B cell (primary cell): ENCODE results near the gene GRIP1. TPM values are rescaled to one million over a fixed set of nuclear protein-coding genes. Genes with fewer than 3 reads are reported as not detected.

Experiments used
- ATAC-seq: fragments of 200-7000 bp; cut with Tn5 transposase; one replicate; pipeline ENCODE4 v1.10.0; 2021; ENCODE audit warnings: low read depth, mild to moderate bottlenecking, moderate number of reproducible peaks, moderate library complexity
- CTCF ChIA-PET: fragments of 350-600 bp; sonication (Branson Sonifier 250); formaldehyde crosslinking; loops from one replicate; lab custom pipeline; 2021; ENCODE audit warnings: antibody characterized with exemption, inconsistent platforms; lab: Charles Lee
- POLR2A ChIA-PET: fragments of 350-600 bp; sonication (Branson Sonifier 250); formaldehyde crosslinking; loops from one replicate; lab custom pipeline; 2021; ENCODE audit warnings: antibody characterized with exemption; lab: Charles Lee
- DNase-seq: peaks from one replicate; pipeline ENCODE4 v3.0.0; 2013
- H2AFZ ChIP-seq: 2 replicates; pipeline ENCODE4 v1.6.1; 2012; ENCODE audit warnings: mild to moderate bottlenecking, low read depth, low read length; ENCODE audit not compliant: insufficient read depth, poor library complexity, severe bottlenecking
- H3K27ac ChIP-seq, 2 donors: 1 replicate in 1 of 2; 2 replicates in 1 of 2; pipeline ENCODE4 v1.5.1; 2012 to 2013; ENCODE audit warnings: low read length in 2 of 2, mild to moderate bottlenecking in 2 of 2, moderate library complexity in 1 of 2
- H3K27me3 ChIP-seq, 4 experiments: fragments of 200-600 bp in 1 of 4; sonication (generic) in 1 of 4; replicated peaks in 1 of 4; 1 replicate in 2 of 4; 2 replicates in 2 of 4; pipeline versions ENCODE4 v1.6.1 to v1.7.0; 2013 to 2016; ENCODE audit warnings: low read length in 3 of 4, mild to moderate bottlenecking in 2 of 4, mixed read lengths in 1 of 4, moderate library complexity in 1 of 4; ENCODE audit not compliant: insufficient read depth in 4 of 4, control insufficient read depth in 3 of 4; ENCODE audit errors: control extremely low read depth in 1 of 4
- H3K36me3 ChIP-seq, 2 experiments: replicated peaks in 1 of 2; 1 replicate in 1 of 2; 2 replicates in 1 of 2; pipeline versions ENCODE4 v1.6.1 to v1.7.1; 2013; ENCODE audit warnings: low read length in 1 of 2; ENCODE audit not compliant: insufficient read depth in 2 of 2, control insufficient read depth in 1 of 2; ENCODE audit errors: control extremely low read depth in 1 of 2, extremely low read depth in 1 of 2
- H3K4me1 ChIP-seq, 2 donors: fragments of 200-600 bp in 1 of 2; sonication (generic) in 1 of 2; 1 replicate in 1 of 2; 2 replicates in 1 of 2; pipeline versions ENCODE4 v1.5.1 to v1.6.1; 2013 to 2017; ENCODE audit warnings: low read length in 2 of 2; ENCODE audit not compliant: control insufficient read depth in 2 of 2, insufficient read depth in 2 of 2
- H3K4me2 ChIP-seq: replicated peaks from 2 replicates; pipeline ENCODE3; 2012; ENCODE audit warnings: mild to moderate bottlenecking, low read depth, low read length; ENCODE audit not compliant: poor library complexity, severe bottlenecking
- H3K4me3 ChIP-seq, 5 experiments: fragments of 200-600 bp in 1 of 5; sonication (generic) in 1 of 5; 1 replicate in 3 of 5; 2 replicates in 2 of 5; pipeline versions ENCODE4 v1.5.1 to v1.7.0; 2011 to 2016; ENCODE audit warnings: low read length in 4 of 5, mild to moderate bottlenecking in 4 of 5, low read depth in 2 of 5, control low read depth in 1 of 5, moderate library complexity in 1 of 5; ENCODE audit not compliant: insufficient read depth in 1 of 5; ENCODE audit errors: control extremely low read depth in 1 of 5, extremely low read depth in 1 of 5
- H3K79me2 ChIP-seq: fragments of 200-600 bp; sonication (generic); one replicate; pipeline ENCODE4 v1.6.0; 2016; ENCODE audit warnings: low read length; ENCODE audit not compliant: control insufficient read depth, insufficient read depth
- H3K9ac ChIP-seq: fragments of 200-600 bp; sonication (generic); 2 replicates; pipeline ENCODE4 v1.6.1; 2017; ENCODE audit warnings: mild to moderate bottlenecking, low read length, moderate library complexity
- H3K9me3 ChIP-seq, 3 donors: one replicate each; pipeline versions ENCODE4 v1.6.1 to v1.7.1; 2013; ENCODE audit warnings: low read length in 2 of 3; ENCODE audit not compliant: control insufficient read depth in 2 of 3, insufficient read depth in 1 of 3; ENCODE audit errors: control extremely low read depth in 1 of 3
- H4K20me1 ChIP-seq: 2 replicates; pipeline ENCODE4 v1.6.0; 2012; ENCODE audit warnings: mild to moderate bottlenecking, low read length; ENCODE audit not compliant: insufficient read depth, control insufficient read depth, poor library complexity, severe bottlenecking
- H3K27ac Mint-ChIP-seq: one replicate; pipeline ENCODE4 v1.8.0; 2021; ENCODE audit warnings: mixed read lengths
- H3K27me3 Mint-ChIP-seq: one replicate; pipeline ENCODE4 v1.8.0; 2021; ENCODE audit warnings: mixed read lengths
- H3K4me1 Mint-ChIP-seq: one replicate; pipeline ENCODE4 v1.8.0; 2021; ENCODE audit warnings: mixed read lengths
- H3K4me3 Mint-ChIP-seq: one replicate; pipeline ENCODE4 v1.8.0; 2021; ENCODE audit warnings: mixed read lengths
- H3K9me3 Mint-ChIP-seq: one replicate; pipeline ENCODE4 v1.8.0; 2022; ENCODE audit warnings: mixed read lengths; ENCODE audit not compliant: insufficient read depth
- CTCF ChIP-seq: fragments of 200-600 bp; IDR thresholded peaks from one replicate; pipeline ENCODE4 v1.8.0; 2022; ENCODE audit warnings: antibody characterized with exemption, mild to moderate bottlenecking
- EZH2 ChIP-seq: IDR thresholded peaks from 2 replicates; pipeline ENCODE4 v1.6.1; 2012; ENCODE audit warnings: borderline replicate concordance, low read depth, mild to moderate bottlenecking, moderate library complexity, low read length; ENCODE audit not compliant: insufficient read depth, poor library complexity, severe bottlenecking
- WGBS: methylation state at CpG from one replicate; pipeline ENCODE4 v1.1.5; 2013; ENCODE audit warnings: missing lambda C conversion rate; ENCODE audit not compliant: insufficient coverage; 5-methylcytosine and 5-hydroxymethylcytosine counted together
- intact Hi-C: fragments of 100-400 bp; cut with micrococcal nuclease; formaldehyde crosslinking; loops from one replicate; pipeline ENCODE4 v1.10.0; 2022
- polyA plus RNA-seq: library from polyadenylated mRNA; depleted of rRNA; stranded (reverse); fragments of >200 nt; gene quantifications from 2 replicates; pipeline ENCODE4 v1.2.3, GENCODE V29; 2012
- total RNA-seq, 2 donors: library from RNA; stranded (reverse); fragments of 120-200 nt in 1 of 2; gene quantifications; 1 replicate in 1 of 2; 2 replicates in 1 of 2; pipeline versions ENCODE4 v1.2.3 to v1.2.4, GENCODE V29; 2013 to 2022

GRIP1 gene
- total and polyA plus RNA-seq, 2 donors (not counting 1 experiment from before 2014, with no cell fraction given), result 0.22 TPM; not detected in 1

- Mint-ChIP-seq H3K27ac (no peak overlapping the region), H3K9me3 (no peaks in the 10 kb centered on the region), H3K4me1 (no peaks in the 10 kb centered on the region), H3K4me3 (no peak overlapping the region), H3K27me3 (no peaks in the 10 kb centered on the region)
- TF ChIP-seq EZH2 (no peak), CTCF (no peak)
- intact Hi-C loops, result loop anchor here (5.0 kb wide), 1 partner anchor 361 kb away; no protein-coding TSS in a partner anchor
- Histone ChIP-seq H3K4me1 (no peaks in the 10 kb centered on the region), H3K4me3 (no peak overlapping the region), H3K4me2 (no peak overlapping the region), H3K79me2 (no peaks in the 10 kb centered on the region), H3K36me3 (peaks cover 0 to 3% of the 10 kb centered on the region in 2 experiments), H3K9ac (no peak overlapping the region), H4K20me1 (no peaks in the 10 kb centered on the region), H2AFZ (no peak overlapping the region), H3K27ac (no peak overlapping the region), H3K27me3 (no peaks in the 10 kb centered on the region), H3K9me3 (no peaks in the 10 kb centered on the region)
- no peak for ATAC-seq
- POLR2A ChIA-PET, result no interaction called here
- DNase-seq, result no peak
- WGBS, result 100% methylated on average over 1 of the region's 2 CpGs
- CTCF ChIA-PET, result interaction anchor here (3.5 to 6.8 kb wide), 2 partner anchors 344 to 358 kb away, joined by 13 to 109 read pairs; no protein-coding TSS in a partner anchor
Measured at GRCh38 chr12:66351301-66351700, 327.6 kb downstream of the GRIP1 start.

GRCh38 chr12:66345956-66346355, 332.9 kb downstream of the GRIP1 start:
- peaks cover 0 to 13% of the 10 kb centered on the region in 2 experiments for H3K36me3 ChIP-seq
- H3K4me3 Mint-ChIP-seq, result no peak overlapping the region

More at GRCh38 chr12:66345956-66346355, 332.9 kb downstream of the GRIP1 start:
- DNase-seq (no peak), ATAC-seq (no peak)
- Histone ChIP-seq H3K4me2 (no peak overlapping the region), H3K27ac (no peak overlapping the region), H4K20me1 (no peaks in the 10 kb centered on the region), H3K27me3 (no peaks in the 10 kb centered on the region), H3K4me1 (no peaks in the 10 kb centered on the region), H3K4me3 (no peak overlapping the region), H3K79me2 (no peaks in the 10 kb centered on the region), H3K9ac (no peak overlapping the region), H3K9me3 (peaks cover 0 to 12% (median 0%) of the 10 kb centered on the region in 3 donors), H2AFZ (no peak overlapping the region)
- H3K4me1 Mint-ChIP-seq, result no peaks in the 10 kb centered on the region
- H3K27ac Mint-ChIP-seq, result no peak overlapping the region
- 100% methylated on average over 1 of the region's 2 CpGs for WGBS
- H3K27me3 Mint-ChIP-seq, result no peaks in the 10 kb centered on the region
- ChIA-PET POLR2A (no interaction called here), CTCF (interaction anchor here (0.9 kb wide), 1 partner anchor 63 kb away, joined by 3 read pairs; no protein-coding TSS in a partner anchor)
- intact Hi-C loops, result no loop called here
- peaks cover 5% of the 10 kb centered on the region for H3K9me3 Mint-ChIP-seq
- TF ChIP-seq EZH2 (no peak), CTCF (no peak)
